ENCODE results near the gene DAZ3. TPM values are rescaled to one million over a fixed set of nuclear protein-coding genes. Genes with fewer than 3 reads are reported as not detected.

DAZ3 gene, protein sequence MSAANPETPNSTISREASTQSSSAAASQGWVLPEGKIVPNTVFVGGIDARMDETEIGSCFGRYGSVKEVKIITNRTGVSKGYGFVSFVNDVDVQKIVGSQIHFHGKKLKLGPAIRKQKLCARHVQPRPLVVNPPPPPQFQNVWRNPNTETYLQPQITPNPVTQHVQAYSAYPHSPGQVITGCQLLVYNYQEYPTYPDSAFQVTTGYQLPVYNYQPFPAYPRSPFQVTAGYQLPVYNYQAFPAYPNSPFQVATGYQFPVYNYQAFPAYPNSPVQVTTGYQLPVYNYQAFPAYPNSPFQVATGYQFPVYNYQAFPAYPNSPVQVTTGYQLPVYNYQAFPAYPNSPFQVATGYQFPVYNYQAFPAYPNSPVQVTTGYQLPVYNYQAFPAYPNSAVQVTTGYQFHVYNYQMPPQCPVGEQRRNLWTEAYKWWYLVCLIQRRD
- not detected for total RNA-seq

GRCh38 chrY:24813293-24813692 lies at the start of gene DAZ3:
DAZ3 (minus strand) TSS chrY:24813393; CDS start chrY:24813185, 208 bp downstream.

GRCh38 chrY:24833619-24834018 lies 20.4 kb upstream of the DAZ3 start, which contains the start of gene DAZ4:
DAZ4 (plus strand) TSS chrY:24833919; CDS start chrY:24834127, 208 bp downstream.

Other genes with a start within 250 kb of the DAZ3 start
- not detected for gene BPY2B, start 195.4 kb downstream of the DAZ3 start, total RNA-seq
- gene DAZ4, start 20.5 kb upstream of the DAZ3 start, total RNA-seq = not detected
- not detected for gene BPY2C, start 238.7 kb upstream of the DAZ3 start, total RNA-seq